Lower leg skin (tissue), 3 donors: ENCODE data around the gene TUFT1.

ENCODE experiments used
- CTCF ChIP-seq, 3 donors: fragments of 450-650 bp; IDR thresholded peaks; one replicate each; pipeline ENCODE4 v1.5.1; 2016; ENCODE audit warnings: antibody characterized with exemption in 3 of 3, mild to moderate bottlenecking in 3 of 3, moderate library complexity in 2 of 3
- POLR2A ChIP-seq, 2 donors: fragments of 450-650 bp; IDR thresholded peaks; one replicate each; pipeline ENCODE4 v1.6.1; 2016 to 2017; ENCODE audit warnings: antibody characterized with exemption in 2 of 2, mild to moderate bottlenecking in 1 of 2, moderate library complexity in 1 of 2

- no peak for TF ChIP-seq CTCF (IDR thresholded peaks at IDR 0.05)
- TF ChIP-seq POLR2A (IDR thresholded peaks at IDR 0.05), result no peak
Observed at GRCh38 chr1:151492120-151492519, 48.0 kb upstream of the TUFT1 start.
